ENCODE measurements around the gene PROKR2.

The PROKR2 gene

DNA sequence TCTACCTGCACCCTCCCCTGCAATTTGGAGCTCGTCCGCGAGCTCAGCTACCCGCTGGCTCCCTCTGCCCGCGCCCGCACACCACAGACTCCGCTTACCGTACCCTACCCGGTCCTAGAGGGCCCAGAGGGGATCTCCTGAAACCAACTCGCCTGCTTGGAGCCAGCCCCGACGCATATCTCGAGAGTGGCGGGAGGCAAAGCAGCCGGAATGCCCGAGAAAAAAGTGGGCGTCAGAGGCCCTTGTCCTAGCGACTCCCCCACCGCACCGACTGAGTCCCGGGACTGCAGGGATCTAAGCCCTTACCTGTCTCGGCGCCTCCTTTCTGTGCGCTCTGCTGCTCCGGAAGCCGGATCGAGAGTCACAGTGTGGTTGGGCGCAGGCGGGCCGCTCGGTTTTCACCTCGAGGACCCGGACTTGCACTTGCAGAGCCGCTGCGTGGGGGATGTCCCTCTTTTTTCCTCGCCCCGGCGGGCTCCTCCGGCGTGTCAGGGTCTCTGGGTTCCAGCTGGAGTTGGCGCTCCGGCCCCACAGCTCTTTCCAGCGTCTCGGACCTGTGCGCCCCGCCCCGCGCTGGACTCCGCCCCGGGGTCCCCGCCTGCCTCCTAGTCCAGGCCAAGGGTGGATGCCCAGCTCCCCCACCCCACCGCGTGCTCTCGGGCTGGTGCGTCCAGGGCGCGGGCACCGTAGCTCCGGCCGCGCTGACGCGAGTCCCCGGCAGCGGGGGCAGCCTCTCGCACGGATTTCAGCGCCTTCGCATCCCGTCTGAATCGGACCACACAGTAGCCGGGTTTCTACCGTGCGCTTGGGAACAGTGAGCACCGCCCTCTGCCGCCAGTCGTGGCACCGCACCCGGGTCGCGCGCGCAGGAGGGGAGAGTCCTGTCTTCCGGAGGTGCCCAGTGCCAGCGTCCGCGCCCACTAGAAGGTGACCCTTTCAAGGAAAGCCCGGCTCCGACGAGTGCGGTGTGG, at the start of gene PROKR2:
Gene PROKR2, minus strand, starts transcription at position 767 of the 971 bp plus-strand sequence. CDS start 2,585 bp downstream, outside the sequence.
- in situ Hi-C loops (cut with MboI; ENCODE audit: low sequenced_read_pairs): no loop called here

DNA sequence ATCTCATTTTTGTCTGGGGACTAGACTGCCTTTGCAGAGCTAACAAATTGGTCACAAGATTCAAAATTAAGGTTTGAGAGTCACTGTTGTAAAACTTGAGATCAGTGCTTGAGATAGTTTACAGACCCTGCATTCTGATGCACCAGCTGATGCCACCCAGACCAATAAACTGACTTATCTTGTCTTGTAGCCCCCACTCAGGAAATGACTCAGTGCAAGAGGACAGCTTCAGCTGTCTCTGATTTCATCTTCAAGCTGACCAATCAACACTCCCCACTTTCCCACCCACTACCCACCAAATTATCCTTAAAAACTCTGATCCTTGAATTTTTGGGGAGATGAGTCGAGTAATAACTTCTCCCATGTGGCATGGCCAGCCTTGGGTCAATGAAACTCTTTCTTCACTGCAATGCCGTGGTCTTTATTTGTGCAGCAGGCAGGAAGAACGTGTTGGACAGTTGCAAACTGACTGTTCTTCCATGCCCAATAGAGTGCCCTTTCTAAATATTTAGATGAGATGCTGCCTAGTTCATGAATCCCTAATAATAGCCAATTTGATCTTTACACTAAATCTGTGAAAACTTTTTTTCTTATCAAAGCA, 48.3 kb upstream of the PROKR2 start:
- in situ Hi-C loops (cut with MboI; ENCODE audit: low sequenced_read_pairs): no loop called here

DNA sequence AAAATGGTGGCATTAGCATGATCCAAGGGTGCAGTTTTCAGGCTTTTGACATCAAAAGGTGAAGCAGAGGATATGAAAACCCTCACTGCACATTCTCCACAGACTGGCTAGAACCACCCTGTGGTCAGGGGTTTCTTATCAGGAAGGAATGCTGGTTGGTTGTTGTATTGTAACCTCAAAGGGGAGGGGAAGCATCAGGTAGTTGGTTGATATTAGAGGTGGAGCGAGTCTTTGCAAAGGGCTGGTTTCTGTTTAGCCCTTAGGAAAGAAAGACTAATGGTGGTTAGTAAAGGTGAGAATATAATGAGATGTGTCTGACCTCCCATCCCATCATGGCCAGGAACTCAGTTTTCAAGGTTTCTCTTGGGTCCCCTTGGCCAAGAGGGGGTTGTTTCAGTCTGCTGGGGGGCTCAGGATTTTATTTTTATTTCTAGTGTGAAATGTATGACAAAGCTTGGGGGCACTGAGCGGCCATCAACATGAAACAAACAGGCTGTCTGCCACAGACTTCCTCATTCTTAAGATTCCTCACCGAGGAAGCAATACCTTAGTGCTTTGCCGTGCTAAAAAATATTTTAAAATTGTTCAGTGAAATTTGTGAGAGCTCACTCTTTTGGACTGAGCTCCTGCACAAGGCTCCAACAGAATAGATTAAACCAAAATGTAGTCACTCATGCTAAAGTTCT, 47.5 kb upstream of the PROKR2 start:
- in situ Hi-C loops (cut with MboI; ENCODE audit: low sequenced_read_pairs): no loop called here

DNA sequence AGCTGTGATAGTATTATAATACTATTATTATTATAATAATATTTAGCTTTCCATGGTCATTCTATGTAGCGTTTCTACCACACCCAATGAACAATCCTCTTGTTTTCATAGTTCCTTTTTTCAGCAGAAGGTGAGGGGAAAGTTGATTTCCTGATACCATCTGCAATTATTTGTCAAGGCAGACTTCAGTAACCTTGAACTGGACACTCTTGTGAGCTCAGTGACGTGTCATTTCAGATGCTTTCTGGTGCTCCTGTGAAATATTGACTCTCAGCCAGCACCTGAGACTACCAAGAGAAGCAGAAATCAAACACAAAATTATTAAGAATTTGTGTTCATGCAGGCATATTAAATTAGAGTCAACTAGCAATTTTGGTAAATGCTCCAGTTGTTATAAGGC, 46.0 kb upstream of the PROKR2 start:
- in situ Hi-C loops (cut with MboI; ENCODE audit: low sequenced_read_pairs): no loop called here

DNA sequence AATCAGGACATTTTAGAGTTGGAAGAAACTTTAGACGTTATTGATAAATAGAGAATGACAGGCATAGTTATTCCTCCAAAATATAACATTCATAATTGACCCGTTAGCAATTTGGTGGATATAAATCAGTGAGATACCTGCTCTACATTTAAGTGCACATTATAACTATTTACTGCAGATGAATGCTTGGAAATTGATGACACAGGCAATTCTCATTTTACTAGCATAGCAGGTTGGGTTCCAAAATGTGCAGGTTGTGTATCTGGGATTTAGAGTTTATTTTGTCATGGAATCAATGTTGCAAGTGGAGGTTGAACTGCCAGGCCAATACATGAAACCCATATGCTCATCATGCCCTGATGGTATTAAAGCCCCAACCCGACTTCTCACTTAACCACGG, 44.4 kb upstream of the PROKR2 start:
- in situ Hi-C loops (cut with MboI; ENCODE audit: low sequenced_read_pairs): no loop called here

DNA sequence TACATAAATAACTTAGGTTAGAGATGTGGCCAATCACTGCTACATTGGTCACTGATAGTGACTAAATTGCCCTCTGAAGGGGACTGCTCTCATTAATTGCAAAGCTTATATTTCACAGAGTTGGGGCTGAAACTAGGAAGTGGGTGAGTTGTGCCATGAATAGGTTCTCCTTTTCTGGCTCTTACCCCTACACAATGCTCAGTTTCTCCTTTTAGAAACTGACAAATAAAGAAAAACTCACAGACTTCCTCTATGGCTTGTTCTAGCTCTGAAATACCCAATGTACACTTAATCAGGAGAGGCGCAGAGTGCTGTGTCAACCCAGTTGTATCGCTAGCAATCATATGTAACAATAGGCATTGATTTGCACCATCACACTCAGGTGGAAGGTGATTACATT, 41.2 kb upstream of the PROKR2 start:
- in situ Hi-C loops (cut with MboI; ENCODE audit: low sequenced_read_pairs): no loop called here

DNA sequence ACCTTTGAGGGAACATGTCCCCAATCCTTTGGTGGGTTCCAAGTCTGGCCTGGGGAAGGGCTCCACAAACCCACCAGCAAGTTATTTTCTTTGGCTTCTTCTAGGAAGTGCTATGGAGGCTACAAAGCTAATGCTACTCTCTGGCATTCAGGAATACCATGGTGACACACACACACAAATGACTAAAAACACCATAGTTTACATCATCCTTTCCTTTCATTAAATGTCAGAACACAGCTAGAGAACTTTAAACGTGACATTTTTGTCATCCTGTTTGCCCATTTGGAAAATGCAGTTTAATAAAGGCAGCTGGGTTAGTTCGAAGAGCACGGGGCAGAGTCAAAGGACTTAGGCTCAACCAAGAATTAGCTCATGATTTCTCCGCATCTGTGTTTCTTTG, 40.2 kb upstream of the PROKR2 start:
- in situ Hi-C loops (cut with MboI; ENCODE audit: low sequenced_read_pairs): no loop called here

DNA sequence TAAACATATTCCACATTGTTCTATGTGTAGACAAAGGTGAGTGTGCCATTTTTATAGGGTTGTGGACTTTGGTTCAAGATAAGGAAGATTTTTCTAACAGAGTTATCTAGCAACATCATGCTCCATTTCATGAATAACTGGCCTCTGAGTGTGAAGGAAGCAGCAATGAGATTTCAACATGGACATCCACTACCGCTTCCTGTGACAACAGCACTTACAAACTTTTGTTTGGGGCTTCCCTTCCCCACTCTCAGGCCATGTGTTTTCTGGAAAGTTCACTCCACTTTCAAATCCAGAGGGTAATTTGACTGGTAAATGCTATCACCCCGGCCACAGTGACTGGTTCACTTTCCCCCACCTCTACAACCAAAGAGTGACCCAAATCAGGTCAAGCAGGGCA, 38.1 kb upstream of the PROKR2 start:
- in situ Hi-C loops (cut with MboI; ENCODE audit: low sequenced_read_pairs): no loop called here

DNA sequence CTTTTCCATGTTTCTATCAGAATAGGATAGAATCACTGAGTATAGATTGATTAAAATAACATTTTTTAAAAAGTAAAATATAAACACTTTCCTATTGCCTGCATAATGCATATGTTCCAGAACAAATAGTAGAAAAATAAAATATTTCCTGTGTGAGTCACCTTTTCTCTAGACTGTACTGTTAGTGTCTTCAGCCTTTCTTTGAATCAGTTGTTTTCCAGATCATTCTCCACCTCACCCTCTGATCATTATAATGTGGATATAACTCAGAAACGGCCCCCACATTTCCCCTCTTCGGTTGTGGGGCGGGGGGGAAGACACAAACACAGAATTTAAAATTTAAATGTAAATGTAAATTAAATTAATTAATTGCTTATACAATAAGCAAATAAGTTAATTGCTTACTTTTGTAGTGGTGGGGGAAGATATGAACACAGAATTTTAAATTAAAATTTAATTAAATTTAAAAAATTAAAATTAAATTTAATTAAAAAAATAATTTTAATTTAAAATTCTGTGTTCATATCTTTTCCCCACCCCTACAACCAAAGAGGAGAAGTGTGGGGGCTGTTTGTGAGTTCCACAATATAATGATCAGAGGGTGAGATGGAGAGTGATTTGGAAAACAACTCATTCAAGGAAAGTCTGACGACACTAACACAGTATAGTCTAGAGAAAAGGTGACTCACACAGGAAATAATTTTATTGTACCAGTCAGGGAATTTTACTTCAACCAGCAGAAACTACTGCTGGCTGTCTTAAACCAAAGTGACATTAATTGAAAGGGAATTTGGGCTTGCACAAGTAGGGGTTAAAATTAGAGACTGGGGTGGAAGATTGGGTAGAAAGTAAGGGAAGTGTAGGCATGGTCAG, 37.1 kb upstream of the PROKR2 start:
- in situ Hi-C loops (cut with MboI; ENCODE audit: low sequenced_read_pairs): no loop called here

DNA sequence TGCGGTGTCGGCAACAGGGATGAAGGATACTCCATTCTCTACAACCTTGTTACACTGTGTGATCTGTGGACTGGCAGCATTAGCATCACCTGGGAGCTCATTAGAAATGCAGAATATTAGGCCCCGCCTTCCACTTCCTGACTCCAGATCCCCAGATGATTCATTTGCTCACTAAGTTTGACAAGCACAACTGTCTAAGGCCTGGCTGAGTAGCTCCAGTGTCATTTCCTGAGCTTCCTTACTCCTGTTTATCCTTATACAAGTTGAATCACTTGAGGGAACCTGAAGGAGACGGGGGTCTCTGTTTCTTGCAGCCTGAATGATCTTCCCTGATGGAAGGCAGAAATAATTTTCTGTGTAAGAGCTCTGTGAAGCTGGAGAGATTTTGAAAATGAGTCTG, 32.7 kb upstream of the PROKR2 start:
- in situ Hi-C loops (cut with MboI; ENCODE audit: low sequenced_read_pairs): no loop called here

DNA sequence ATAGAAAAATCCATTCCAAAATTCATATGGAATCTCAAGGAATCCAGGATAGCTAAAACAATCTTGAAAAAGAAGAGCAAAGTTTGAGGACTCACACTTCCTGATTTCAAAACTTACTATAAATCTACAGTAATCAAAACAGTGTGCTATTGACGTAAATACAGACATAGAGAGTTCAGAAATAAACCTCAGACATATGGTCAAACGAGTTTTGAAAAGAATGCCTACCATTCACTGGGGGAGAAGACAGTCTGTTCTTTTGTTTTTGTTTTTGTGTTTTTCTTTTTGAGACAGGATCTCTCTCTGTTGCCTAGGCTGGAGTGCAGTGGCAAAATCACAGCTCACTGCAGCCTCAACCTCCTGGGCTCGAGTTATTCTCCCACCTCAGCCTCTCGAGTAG, 25.3 kb upstream of the PROKR2 start:
- in situ Hi-C loops (cut with MboI; ENCODE audit: low sequenced_read_pairs): no loop called here

DNA sequence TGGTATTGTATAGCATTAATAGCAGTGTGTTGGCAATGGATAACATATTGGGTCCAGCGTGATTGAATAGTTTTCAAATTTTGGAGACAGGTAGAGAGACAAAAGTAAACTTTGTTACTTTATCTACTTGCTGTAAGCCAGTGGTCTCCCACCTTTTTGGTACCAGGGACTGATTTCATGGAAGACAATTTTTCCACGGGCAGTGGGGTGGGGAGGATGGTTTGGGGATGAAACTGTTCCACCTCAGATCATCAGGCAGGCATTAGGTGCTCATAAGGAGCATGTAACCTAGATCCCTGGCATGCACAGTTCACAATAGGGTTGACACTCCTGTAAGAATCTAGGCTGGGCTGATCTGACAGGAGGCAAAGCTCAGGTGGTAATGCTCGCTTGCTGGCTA, 14.6 kb upstream of the PROKR2 start:
- in situ Hi-C loops (cut with MboI; ENCODE audit: low sequenced_read_pairs): no loop called here

DNA sequence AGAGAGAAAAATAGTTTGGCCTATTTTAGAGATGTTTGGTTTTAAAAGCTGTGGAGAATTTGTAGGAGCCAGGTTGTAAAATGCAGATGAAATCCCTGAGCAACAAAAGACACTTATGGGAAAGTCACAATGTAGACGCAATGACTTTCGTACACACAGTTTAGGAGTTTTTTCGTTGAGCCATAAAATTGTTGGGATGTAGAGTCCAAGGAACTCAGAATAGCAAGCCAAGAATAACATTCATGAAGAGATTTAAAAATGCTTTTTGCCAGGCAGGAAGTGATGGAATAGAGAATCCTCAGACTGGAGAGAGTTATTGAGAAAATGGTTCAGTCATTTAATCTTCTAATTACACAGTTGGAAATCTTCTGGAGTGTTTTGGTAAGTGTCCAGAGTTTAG, 11.5 kb upstream of the PROKR2 start:
- in situ Hi-C loops (cut with MboI; ENCODE audit: low sequenced_read_pairs): no loop called here

DNA sequence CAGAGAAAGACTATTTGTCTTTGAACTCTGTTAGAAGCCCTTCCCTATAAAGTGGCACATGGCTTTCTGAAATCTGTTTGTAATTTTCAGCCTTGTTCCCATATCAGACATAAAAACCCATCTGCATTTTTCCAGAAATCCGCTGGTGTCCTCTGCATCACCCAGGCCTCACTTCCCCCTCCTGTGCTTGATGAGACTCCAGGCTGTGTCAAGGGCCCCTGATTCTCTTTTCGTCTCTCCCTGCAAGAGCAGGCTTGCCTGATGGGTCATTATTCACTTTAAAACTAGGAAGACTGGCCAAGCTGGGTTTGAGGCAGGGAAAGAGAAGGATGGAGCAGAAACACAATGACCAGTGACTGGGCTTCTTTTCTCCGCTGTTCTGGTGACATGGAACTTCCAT, 10.6 kb upstream of the PROKR2 start:
- in situ Hi-C loops (cut with MboI; ENCODE audit: low sequenced_read_pairs): no loop called here

DNA sequence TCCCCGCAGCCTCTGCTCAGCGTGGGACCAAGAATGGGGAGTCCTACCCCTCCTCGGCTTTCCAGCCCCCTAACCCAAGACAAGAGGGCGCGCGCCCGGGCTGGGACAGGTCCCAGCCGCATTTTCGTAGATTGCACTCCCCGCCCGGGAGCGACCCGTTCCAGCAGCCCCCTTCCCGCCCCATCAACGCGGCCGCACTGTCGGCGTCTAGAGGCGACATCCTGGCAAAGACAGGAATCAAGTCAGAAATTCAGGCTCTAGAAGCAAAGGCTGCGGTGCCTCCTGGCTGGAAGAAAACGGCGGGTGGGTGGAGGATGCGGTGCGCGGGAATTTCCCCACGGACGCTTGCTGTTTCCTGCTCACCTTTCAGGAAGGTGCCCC, 957 bp downstream of the PROKR2 start:
- in situ Hi-C loops (cut with MboI; ENCODE audit: low sequenced_read_pairs): no loop called here

DNA sequence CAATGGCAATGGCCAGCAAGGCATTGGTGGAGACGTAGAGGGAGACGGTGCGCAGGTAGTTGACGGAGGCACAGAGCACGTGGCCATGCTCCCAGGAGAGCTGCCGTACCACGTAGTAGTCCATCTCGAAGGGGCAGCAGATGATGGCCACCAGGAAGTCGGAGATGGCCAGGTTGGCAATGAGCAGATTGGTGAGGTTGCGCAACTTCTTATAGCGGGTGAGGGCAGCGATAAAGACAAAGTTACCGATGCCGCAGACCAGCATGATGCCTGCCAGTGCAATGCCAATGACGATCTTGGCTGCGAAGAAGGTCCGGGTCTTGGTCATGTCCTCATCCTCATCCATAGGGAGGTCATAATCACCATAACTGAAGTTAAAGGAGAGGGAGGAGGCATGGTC, 2.8 kb downstream of the PROKR2 start:
- in situ Hi-C loops (cut with MboI; ENCODE audit: low sequenced_read_pairs): no loop called here

DNA sequence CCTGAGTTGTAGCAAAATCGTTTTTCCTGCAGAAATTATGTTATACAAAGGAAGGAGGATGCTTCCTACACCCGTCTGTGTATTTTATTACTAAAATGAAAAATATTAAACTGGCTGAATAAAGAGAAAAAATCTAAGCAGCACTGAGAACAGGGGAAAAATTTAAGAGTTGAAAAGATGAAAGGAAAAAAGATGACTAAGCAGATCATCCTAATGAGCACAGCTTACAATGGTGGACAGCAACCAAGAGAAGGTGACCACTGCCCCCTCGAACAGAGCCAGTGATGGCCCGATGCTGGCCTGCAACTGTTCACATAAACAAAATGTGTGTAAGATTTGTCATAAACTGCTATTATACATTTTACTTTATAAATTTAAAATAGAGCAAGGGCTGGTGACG, 4.2 kb downstream of the PROKR2 start:
- in situ Hi-C loops (cut with MboI; ENCODE audit: low sequenced_read_pairs): no loop called here

DNA sequence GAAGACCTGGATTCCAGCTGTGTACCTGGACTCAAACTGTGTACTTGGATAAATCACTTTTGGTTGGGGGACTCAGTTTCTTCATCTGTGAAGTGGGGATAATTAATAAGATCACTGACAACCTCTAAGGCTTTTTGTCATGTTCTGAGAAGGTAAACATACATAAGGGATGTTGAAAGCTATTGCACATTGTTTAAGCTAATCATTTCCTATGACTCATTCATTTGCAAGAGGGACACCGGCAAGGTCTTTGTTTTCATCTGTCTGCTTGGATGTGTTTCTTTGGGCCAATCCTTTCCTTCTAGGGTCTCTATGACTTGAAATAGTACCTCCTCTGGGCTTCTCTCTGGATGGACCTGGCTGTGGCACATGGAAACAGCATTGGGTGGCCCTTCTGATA, 6.8 kb downstream of the PROKR2 start:
- in situ Hi-C loops (cut with MboI; ENCODE audit: low sequenced_read_pairs): no loop called here

DNA sequence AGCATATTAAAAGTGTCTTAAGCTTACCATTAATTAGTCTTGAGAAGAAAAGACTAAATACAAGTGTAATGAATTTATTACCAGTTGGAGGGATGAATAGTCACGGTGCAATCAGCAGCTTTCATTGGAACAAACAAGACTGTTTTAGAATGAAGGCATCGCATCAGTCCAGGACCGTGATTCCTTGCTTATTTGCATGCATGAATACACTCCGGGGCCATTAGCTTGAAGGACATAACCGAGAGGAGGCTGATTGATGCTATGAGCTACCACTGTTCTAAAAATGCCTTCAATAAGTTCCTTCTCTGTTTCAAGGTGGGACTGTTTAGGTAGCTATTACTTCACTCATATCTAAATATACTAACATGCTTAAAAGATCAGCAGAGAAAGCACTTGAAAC, 17.9 kb downstream of the PROKR2 start:
- in situ Hi-C loops (cut with MboI; ENCODE audit: low sequenced_read_pairs): no loop called here

DNA sequence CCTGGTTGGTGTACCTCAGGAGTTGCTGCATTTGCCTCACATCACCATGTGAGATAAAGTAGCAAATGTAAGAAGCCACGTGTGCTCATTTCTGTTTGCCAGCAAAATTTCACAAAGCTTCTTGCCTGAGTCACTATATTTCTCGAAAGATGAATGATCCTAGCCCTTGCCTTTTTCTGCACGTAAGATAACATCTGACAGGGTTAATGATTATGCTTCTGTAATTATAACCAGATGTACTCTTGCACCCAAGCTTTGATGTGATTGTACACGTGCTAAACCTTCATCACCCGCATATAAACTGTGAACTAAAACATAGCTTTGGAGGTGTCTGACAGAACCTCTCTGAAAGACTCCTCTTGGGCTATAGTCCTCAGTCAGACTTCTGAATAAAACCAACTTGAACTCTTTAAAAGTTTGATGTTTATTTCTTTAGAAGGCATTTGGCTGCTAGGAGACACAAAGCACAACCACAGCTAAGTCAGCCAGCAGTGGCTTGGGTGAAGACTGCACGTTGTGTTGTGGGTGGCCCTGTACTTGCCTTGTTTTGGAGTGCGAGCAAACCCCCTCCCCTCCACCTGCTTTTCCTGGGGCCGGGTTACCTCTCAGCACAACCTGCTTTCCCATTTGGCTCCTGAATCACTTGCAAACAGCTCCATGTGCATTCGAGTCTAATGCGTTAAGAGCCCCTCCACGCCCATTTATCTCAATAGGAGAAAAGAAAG, 19.3 kb downstream of the PROKR2 start:
- in situ Hi-C loops (cut with MboI; ENCODE audit: low sequenced_read_pairs): no loop called here

Measured in HL-60/S4 treated with retinoic acid at 250 ng/mL for 4 days and 3 days (cell line).